Measurements from ENCODE around the gene CRBN. TPM values are rescaled to one million over a fixed set of nuclear protein-coding genes. Genes with fewer than 3 reads are reported as not detected.

The CRBN gene
- total RNA-seq, 1 experiment from 2014 or later = 18.7 TPM

GRCh38 chr3:3212781-3213440, 33.4 kb upstream of the CRBN start:
- ChIA-PET CTCF (no interaction called here), POLR2A (no interaction called here)
- no peak overlapping the region for H3K27ac ChIP-seq (ENCODE audit: low read length)
- H3K36me3 ChIP-seq (ENCODE audit: control insufficient read depth, insufficient read depth, low read length) = no peaks in the 10 kb centered on the region
- in situ Hi-C loops (cut with HindIII; ENCODE audit: low pct_unique_long_range_greater_than_20kb, low sequenced_read_pairs) = no loop called here
- no peak for ATAC-seq
- no peaks in the 10 kb centered on the region for H3K4me1 ChIP-seq (ENCODE audit: control insufficient read depth, insufficient read depth, low read length)
- intact Hi-C loops (cut with micrococcal nuclease; ENCODE audit: unreplicated experiment) = no loop called here
- no peak for TF ChIP-seq SIN3A (IDR thresholded peaks at IDR 0.05; ENCODE audit: borderline replicate concordance, insufficient read depth, low read depth, low read length)
- no peak for TF ChIP-seq REST (IDR thresholded peaks at IDR 0.05; ENCODE audit: insufficient read depth in 1 of 2, low read depth in 2 of 2, low read length in 1 of 2)
- no peak for TF ChIP-seq POLR2AphosphoS5 (IDR thresholded peaks at IDR 0.05; ENCODE audit: low read depth, low read length)
- no peak for TF ChIP-seq CTCF (IDR thresholded peaks at IDR 0.05)
- TF ChIP-seq TCF7L2 (IDR thresholded peaks at IDR 0.05; ENCODE audit: low read depth, low read length) = no peak
- no peak overlapping the region for H3K4me3 ChIP-seq (ENCODE audit: low read depth in 2 of 2, low read length in 2 of 2)
- BruUV-seq (replicated peaks) = no TSS peak
- DNase-seq (ENCODE audit: low read depth, low spot score) = no peak
- H3K9me3 ChIP-seq (ENCODE audit: control insufficient read depth, insufficient read depth, low read depth, low read length) = no peaks in the 10 kb centered on the region
- H3K27me3 ChIP-seq (ENCODE audit: control insufficient read depth, insufficient read depth, low read length) = no peaks in the 10 kb centered on the region

GRCh38 chr3:3209714-3210113, 30.2 kb upstream of the CRBN start:
- no peaks in the 10 kb centered on the region for H3K27me3 ChIP-seq (ENCODE audit: control insufficient read depth, insufficient read depth, low read length)
- DNase-seq (ENCODE audit: low read depth, low spot score) = no peak
- no peak for TF ChIP-seq POLR2AphosphoS5 (IDR thresholded peaks at IDR 0.05; ENCODE audit: low read depth, low read length)
- no peak for TF ChIP-seq REST (IDR thresholded peaks at IDR 0.05; ENCODE audit: insufficient read depth in 1 of 2, low read depth in 2 of 2, low read length in 1 of 2)
- TF ChIP-seq CTCF (IDR thresholded peaks at IDR 0.05) = no peak
- H3K4me1 ChIP-seq (ENCODE audit: control insufficient read depth, insufficient read depth, low read length) = no peaks in the 10 kb centered on the region
- no peaks in the 10 kb centered on the region for H3K9me3 ChIP-seq (ENCODE audit: control insufficient read depth, insufficient read depth, low read depth, low read length)
- ATAC-seq = no peak
- no peaks in the 10 kb centered on the region for H3K36me3 ChIP-seq (ENCODE audit: control insufficient read depth, insufficient read depth, low read length)
- in situ Hi-C loops (cut with HindIII; ENCODE audit: low pct_unique_long_range_greater_than_20kb, low sequenced_read_pairs) = no loop called here
- POLR2A ChIA-PET = no interaction called here
- CTCF ChIA-PET = no interaction called here
- intact Hi-C loops (cut with micrococcal nuclease; ENCODE audit: unreplicated experiment) = no loop called here
- no TSS peak for BruUV-seq (replicated peaks)
- no peak overlapping the region for H3K27ac ChIP-seq (ENCODE audit: low read length)
- H3K4me3 ChIP-seq (ENCODE audit: low read depth in 2 of 2, low read length in 2 of 2) = no peak overlapping the region
